Suprapubic skin (tissue), 4 donors: ENCODE measurements around the gene PPM1M. TPM values are rescaled to one million over a fixed set of nuclear protein-coding genes. Genes with fewer than 3 reads are reported as not detected.

Source experiments
- DNase-seq, 2 donors: peaks; one replicate each; pipeline ENCODE4 v3.0.0-alpha.2; 2019; ENCODE audit warnings: low spot score in 2 of 2
- H3K27ac ChIP-seq: fragments of 200-600 bp; sonication (generic); one replicate; pipeline ENCODE4 v1.5.1; 2019
- H3K27me3 ChIP-seq: fragments of 200-600 bp; sonication (generic); one replicate; pipeline ENCODE4 v1.5.1; 2019
- H3K36me3 ChIP-seq: fragments of 200-600 bp; sonication (generic); one replicate; pipeline ENCODE4 v1.5.1; 2019
- H3K4me1 ChIP-seq: fragments of 200-600 bp; sonication (generic); one replicate; pipeline ENCODE4 v1.5.1; 2019
- H3K4me3 ChIP-seq: fragments of 200-600 bp; sonication (generic); one replicate; pipeline ENCODE4 v1.5.1; 2019; ENCODE audit warnings: mild to moderate bottlenecking
- H3K9me3 ChIP-seq: fragments of 200-600 bp; sonication (generic); one replicate; pipeline ENCODE4 v1.5.1; 2019
- CTCF ChIP-seq, 2 donors: fragments of 200-600 bp in 1 of 2; fragments of 450-650 bp in 1 of 2; sonication (generic) in 1 of 2; IDR thresholded peaks; one replicate each; pipeline ENCODE4 v1.5.1; 2016 to 2019; ENCODE audit warnings: antibody characterized with exemption in 2 of 2, mild to moderate bottlenecking in 1 of 2, moderate library complexity in 1 of 2
- EP300 ChIP-seq: sonication (generic); formaldehyde crosslinking; IDR thresholded peaks from one replicate; pipeline ENCODE4 v1.6.1; 2017; ENCODE audit warnings: antibody characterized with exemption
- POLR2A ChIP-seq, 2 donors: fragments of 450-650 bp; IDR thresholded peaks; one replicate each; pipeline ENCODE4 v1.6.1; 2017; ENCODE audit warnings: antibody characterized with exemption in 2 of 2, mild to moderate bottlenecking in 2 of 2, moderate library complexity in 2 of 2
- POLR2AphosphoS5 ChIP-seq, 3 donors: sonication (generic); formaldehyde crosslinking; IDR thresholded peaks; one replicate each; pipeline ENCODE4 v1.6.1; 2017; ENCODE audit warnings: antibody characterized with exemption in 3 of 3
- WGBS: methylation state at CpG from one replicate; pipeline ENCODE4 v1.1.5; 2018; 5-methylcytosine and 5-hydroxymethylcytosine counted together
- total RNA-seq, 4 donors: library from RNA; depleted of rRNA; stranded (reverse); fragments of >200 nt; gene quantifications; one replicate each; pipeline ENCODE4 v1.1.0, GENCODE V29; 2016

Gene PPM1M
- total RNA-seq, 4 donors from 2014 or later = 10.0 to 17.5 (median 11.3) TPM

- H3K4me3 ChIP-seq = no peak overlapping the region
- H3K4me1 ChIP-seq = peaks cover 12% of the 10 kb centered on the region
- H3K27me3 ChIP-seq = no peaks in the 10 kb centered on the region
- H3K9me3 ChIP-seq = no peaks in the 10 kb centered on the region
- H3K27ac ChIP-seq = no peak overlapping the region
- 85% methylated on average over 7 of the region's 11 CpGs for WGBS
- peaks cover 18% of the 10 kb centered on the region for H3K36me3 ChIP-seq
- no peak for DNase-seq
- TF ChIP-seq CTCF (IDR thresholded peaks at IDR 0.05) (no peak), POLR2AphosphoS5 (IDR thresholded peaks at IDR 0.05) (no peak), EP300 (no peak), POLR2A (IDR thresholded peaks at IDR 0.05) (no peak)
These were observed 51.9 kb downstream of the PPM1M start for GRCh38 chr3:52297242-52298148.

DNA sequence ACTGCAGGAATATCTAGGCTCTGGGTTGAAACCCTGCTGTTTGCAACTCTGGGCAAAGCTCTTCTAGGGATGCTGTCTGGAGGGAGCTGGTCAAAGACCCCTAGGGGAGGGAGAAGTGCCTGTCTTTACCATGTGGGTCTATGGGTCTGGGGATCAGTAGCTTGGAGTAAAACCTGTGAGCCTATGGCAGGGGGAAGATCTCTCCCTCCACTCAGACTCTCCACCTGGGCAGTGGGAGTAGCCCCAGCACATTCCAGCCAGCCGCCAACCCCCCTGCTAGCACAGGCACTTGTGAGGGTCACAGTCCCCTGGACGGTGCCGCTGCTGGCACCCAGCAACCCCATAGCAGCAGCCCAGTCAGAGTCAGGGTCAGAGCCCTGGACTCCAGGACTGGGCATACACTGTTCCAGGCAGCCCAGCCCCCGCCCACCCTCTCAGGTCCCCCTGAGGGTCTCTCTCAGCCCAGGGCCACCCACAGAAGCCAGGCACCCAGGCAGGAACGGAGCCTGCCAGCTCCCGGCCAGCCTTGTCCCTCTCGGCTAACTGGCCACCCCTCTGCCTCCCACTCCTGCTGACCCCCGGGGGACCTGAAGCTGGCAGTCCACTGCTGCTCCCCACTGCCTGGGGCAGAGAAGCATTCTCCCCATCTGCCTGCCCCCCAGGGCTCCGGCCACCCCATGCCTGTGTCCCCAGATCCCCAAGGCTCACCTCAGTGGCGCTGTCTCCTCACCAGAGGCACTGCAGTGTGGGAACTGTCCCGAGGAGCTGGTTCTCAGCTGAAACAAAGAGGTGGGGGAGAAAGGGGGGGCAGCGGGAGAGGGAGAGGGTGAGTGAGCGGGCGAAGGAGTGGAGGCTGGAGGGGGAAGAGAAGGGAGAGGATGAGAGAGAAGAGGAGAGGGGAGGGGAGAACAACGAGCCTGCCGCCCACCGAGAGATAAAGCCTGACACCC lies 52.9 kb downstream of the PPM1M start:
- no peak for TF ChIP-seq POLR2A (IDR thresholded peaks at IDR 0.05)
- TF ChIP-seq EP300 = no peak
- TF ChIP-seq CTCF (IDR thresholded peaks at IDR 0.05) = no peak
- 32% methylated on average over 11 of the region's 17 CpGs for WGBS

GRCh38 chr3:52299247-52299878 lies 53.8 kb downstream of the PPM1M start:
- no peak overlapping the region for H3K27ac ChIP-seq
- H3K4me1 ChIP-seq = peaks cover 12% of the 10 kb centered on the region
- TF ChIP-seq POLR2AphosphoS5 (IDR thresholded peaks at IDR 0.05) (no peak), EP300 (no peak), CTCF (IDR thresholded peaks at IDR 0.05) (no peak), POLR2A (IDR thresholded peaks at IDR 0.05) (no peak)
- H3K4me3 ChIP-seq = no peak overlapping the region
- H3K36me3 ChIP-seq = peaks cover 3% of the 10 kb centered on the region
- WGBS = 55% methylated on average over 10 of the region's 10 CpGs
- H3K9me3 ChIP-seq = no peaks in the 10 kb centered on the region
- DNase-seq = no peak
- no peaks in the 10 kb centered on the region for H3K27me3 ChIP-seq

More for the DNA sequence above, 52.9 kb downstream of the PPM1M start:
- Histone ChIP-seq H3K27ac (no peak overlapping the region), H3K9me3 (no peaks in the 10 kb centered on the region), H3K4me3 (no peak overlapping the region), H3K27me3 (no peaks in the 10 kb centered on the region), H3K4me1 (peaks cover 12% of the 10 kb centered on the region), H3K36me3 (peaks cover 8% of the 10 kb centered on the region)
- DNase-seq = no peak

Other genes starting within 250 kb of the PPM1M start
- gene RPL29, start 249.9 kb upstream of the PPM1M start, total RNA-seq = 1,000 to 10,000 TPM; 1,428 to 2,708 (median 2,246) TPM
- 100 to 1,000 TPM in 3 of 4 donors, 10 to 100 TPM in 1; 91.1 to 190 (median 146) TPM for gene DUSP7, start 189.2 kb upstream of the PPM1M start, total RNA-seq
- 1 to 10 TPM; 1.1 to 4.8 (median 1.6) TPM for gene POC1A, start 91.3 kb upstream of the PPM1M start, total RNA-seq
- gene ALAS1, start 47.6 kb upstream of the PPM1M start, total RNA-seq = 10 to 100 TPM; 28.8 to 54.4 (median 31.9) TPM
- under 1 TPM in 1 of 4 donors, not detected in 3; 0.16 TPM for gene TLR9, start 20.1 kb upstream of the PPM1M start, total RNA-seq
- 10 to 100 TPM; 33.2 to 46.2 (median 42.6) TPM for gene TWF2, start 6.6 kb upstream of the PPM1M start, total RNA-seq
- gene WDR82, start 32.9 kb downstream of the PPM1M start, total RNA-seq = 10 to 100 TPM; 46.7 to 57.6 (median 52.5) TPM
- gene GLYCTK, start 42.1 kb downstream of the PPM1M start, total RNA-seq = 10 to 100 TPM in 1 of 4 donors, 1 to 10 TPM in 3; 2.6 to 11.9 (median 6.4) TPM
- 10 to 100 TPM in 1 of 4 donors, 1 to 10 TPM in 3; 3.4 to 10.1 (median 7.7) TPM for gene DNAH1, start 70.6 kb downstream of the PPM1M start, total RNA-seq
- gene BAP1, start 164.2 kb downstream of the PPM1M start, total RNA-seq = 100 to 1,000 TPM in 3 of 4 donors, 10 to 100 TPM in 1; 99.0 to 137 (median 120) TPM
- 10 to 100 TPM in 3 of 4 donors, 1 to 10 TPM in 1; 8.9 to 17.5 (median 11.4) TPM for gene PHF7, start 164.9 kb downstream of the PPM1M start, total RNA-seq
- gene SEMA3G, start 199.3 kb downstream of the PPM1M start, total RNA-seq = 10 to 100 TPM; 14.4 to 44.0 (median 26.5) TPM
- gene TNNC1, start 208.3 kb downstream of the PPM1M start, total RNA-seq = 10 to 100 TPM in 1 of 4 donors, 1 to 10 TPM in 3; 1.4 to 15.9 (median 8.4) TPM
- 100 to 1,000 TPM in 2 of 4 donors, 10 to 100 TPM in 2; 68.7 to 298 (median 94.6) TPM for gene NISCH, start 209.8 kb downstream of the PPM1M start, total RNA-seq
- 10 to 100 TPM in 2 of 4 donors, 1 to 10 TPM in 2; 5.3 to 21.1 (median 14.3) TPM for gene STAB1, start 249.6 kb downstream of the PPM1M start, total RNA-seq